Osteoblast (primary cell): Measurements from ENCODE around the gene SOX15. TPM values are rescaled to one million over a fixed set of nuclear protein-coding genes. Genes with fewer than 3 reads are reported as not detected.

Experiments
- DNase-seq: peaks from one replicate; pipeline ENCODE4 v3.0.0; 2011; ENCODE audit warnings: low spot score, mixed read lengths; ENCODE audit not compliant: insufficient read length; ENCODE audit errors: missing footprints
- H2AFZ ChIP-seq: 2 replicates; pipeline ENCODE4 v1.6.0; 2011; ENCODE audit warnings: mild to moderate bottlenecking, low read length
- H3K27ac ChIP-seq: 2 replicates; pipeline ENCODE4 v1.5.1; 2011; ENCODE audit warnings: mild to moderate bottlenecking, low read depth, low read length, moderate library complexity
- H3K27me3 ChIP-seq: 2 replicates; pipeline ENCODE4 v1.6.0; 2012; ENCODE audit warnings: mild to moderate bottlenecking, control low read depth, inconsistent platforms, low read length, moderate library complexity; ENCODE audit not compliant: insufficient read depth
- H3K36me3 ChIP-seq: 2 replicates; pipeline ENCODE4 v1.5.1; 2011; ENCODE audit warnings: mild to moderate bottlenecking, low read length, control low read depth, moderate library complexity; ENCODE audit not compliant: insufficient read depth
- H3K4me1 ChIP-seq: 2 replicates; pipeline ENCODE4 v1.5.1; 2011; ENCODE audit warnings: mild to moderate bottlenecking, low read length, control low read depth, moderate library complexity; ENCODE audit not compliant: insufficient read depth
- H3K4me2 ChIP-seq: 2 replicates; pipeline ENCODE4 v1.6.0; 2011; ENCODE audit warnings: mild to moderate bottlenecking, low read length; ENCODE audit not compliant: insufficient read depth
- H3K4me3 ChIP-seq: fragments of 200-600 bp; sonication (generic); 3 replicates; pipeline ENCODE4 v1.5.1; 2012; ENCODE audit warnings: mild to moderate bottlenecking, low read length, inconsistent platforms; ENCODE audit not compliant: insufficient read depth
- H3K79me2 ChIP-seq: 2 replicates; pipeline ENCODE4 v1.6.0; 2012; ENCODE audit warnings: mild to moderate bottlenecking, low read length, control low read depth, inconsistent platforms; ENCODE audit not compliant: insufficient read depth
- H3K9me3 ChIP-seq: 2 replicates; pipeline ENCODE4 v1.5.1; 2011; ENCODE audit warnings: low read depth, low read length, control low read depth
- H4K20me1 ChIP-seq: 2 replicates; pipeline ENCODE4 v1.6.0; 2012; ENCODE audit warnings: mild to moderate bottlenecking, low read length, control low read depth; ENCODE audit not compliant: insufficient read depth
- CTCF ChIP-seq: IDR thresholded peaks from 2 replicates; pipeline ENCODE4 v1.5.1; 2011; ENCODE audit warnings: mild to moderate bottlenecking, low read depth, low read length, moderate library complexity; ENCODE audit errors: extremely low read depth
- total RNA-seq: library from RNA; depleted of rRNA; stranded (reverse); fragments of >200 nt; gene quantifications from 2 replicates; pipeline ENCODE4 v1.2.3, GENCODE V29; 2012

The SOX15 gene
- total RNA-seq: 0.59 and 0.72 TPM in 2 replicates

- H3K4me2 ChIP-seq: peak within 1 kb of the TSS; percentile 56
- peak; percentile 96 for DNase-seq
- H3K27ac ChIP-seq: peak within 1 kb of the TSS; percentile 57
- H3K27me3 ChIP-seq: no peaks in the 10 kb centered on the region
- peaks cover 54% of the 10 kb centered on the region for H3K36me3 ChIP-seq
- peak within 1 kb of the TSS; percentile 15 for H3K4me3 ChIP-seq
- TF ChIP-seq CTCF: no peak
- no peaks in the 10 kb centered on the region for H3K9me3 ChIP-seq
- no peak within 1 kb of the TSS for H2AFZ ChIP-seq
- H4K20me1 ChIP-seq: peaks cover 19% of the 10 kb centered on the region
- peaks cover 21% of the 10 kb centered on the region for H3K79me2 ChIP-seq
- peaks cover 36% of the 10 kb centered on the region for H3K4me1 ChIP-seq
Measured at GRCh38 chr17:7589891-7590691, at the start of gene SOX15. Gene SOX15, minus strand, starts transcription at chr17:7590094. Its CDS starts 418 bp downstream, at chr17:7589676.

DNA sequence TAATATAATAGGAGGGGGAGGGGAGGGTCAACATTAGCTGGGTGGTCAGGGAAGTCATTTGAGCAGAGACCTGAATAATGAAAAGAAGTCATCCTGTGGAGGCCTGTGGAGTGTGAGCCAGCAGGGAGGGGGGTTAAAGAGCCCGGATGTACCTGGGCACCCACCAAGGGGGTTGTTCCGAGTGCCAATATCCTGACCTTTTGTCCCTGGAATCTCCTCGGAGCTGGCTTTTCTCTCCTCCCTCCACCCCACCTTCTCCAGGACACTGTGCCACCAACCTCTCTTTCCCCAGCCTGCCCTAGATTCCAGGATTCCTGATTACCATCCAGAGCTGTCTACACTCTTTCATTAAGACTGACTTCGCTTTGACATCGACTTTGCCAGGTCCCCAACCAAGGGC lies 46.3 kb upstream of the SOX15 start:
- no peak overlapping the region for H3K4me2 ChIP-seq

GRCh38 chr17:7634384-7634783 lies 44.5 kb upstream of the SOX15 start:
- Histone ChIP-seq H3K27me3 (no peaks in the 10 kb centered on the region), H2AFZ (no peak overlapping the region), H3K4me2 (no peak overlapping the region), H3K4me3 (no peak overlapping the region), H3K27ac (no peak overlapping the region), H3K9me3 (no peaks in the 10 kb centered on the region), H3K36me3 (no peaks in the 10 kb centered on the region), H3K79me2 (no peaks in the 10 kb centered on the region), H3K4me1 (no peaks in the 10 kb centered on the region), H4K20me1 (no peaks in the 10 kb centered on the region)
- DNase-seq: peak; percentile 86
- peak; percentile 63 for TF ChIP-seq CTCF

More for the DNA sequence above, 46.3 kb upstream of the SOX15 start:
- Histone ChIP-seq H3K27ac (no peak overlapping the region), H3K4me1 (no peaks in the 10 kb centered on the region), H3K4me3 (no peak overlapping the region), H3K9me3 (no peaks in the 10 kb centered on the region), H4K20me1 (no peaks in the 10 kb centered on the region), H3K79me2 (no peaks in the 10 kb centered on the region), H2AFZ (no peak overlapping the region), H3K27me3 (no peaks in the 10 kb centered on the region), H3K36me3 (no peaks in the 10 kb centered on the region)
- no peak for DNase-seq
- no peak for TF ChIP-seq CTCF

- H3K4me3 ChIP-seq: no peak overlapping the region
Measured at GRCh38 chr17:7633093-7633492, 43.2 kb upstream of the SOX15 start.

More at GRCh38 chr17:7633093-7633492, 43.2 kb upstream of the SOX15 start:
- Histone ChIP-seq H3K27ac (no peak overlapping the region), H3K36me3 (no peaks in the 10 kb centered on the region), H2AFZ (no peak overlapping the region), H4K20me1 (no peaks in the 10 kb centered on the region), H3K9me3 (no peaks in the 10 kb centered on the region), H3K4me1 (no peaks in the 10 kb centered on the region), H3K27me3 (no peaks in the 10 kb centered on the region), H3K4me2 (no peak overlapping the region), H3K79me2 (no peaks in the 10 kb centered on the region)
- no peak for DNase-seq
- no peak for TF ChIP-seq CTCF
